ENCODE data around the gene PDGFD. TPM values are rescaled to one million over a fixed set of nuclear protein-coding genes. Genes with fewer than 3 reads are reported as not detected.

Gene PDGFD
- total RNA-seq, 2 donors from 2014 or later, result 2.3 to 4.8 TPM

GRCh38 chr11:104075706-104076105, 88.2 kb downstream of the PDGFD start:
- no peak overlapping the region for H3K9ac ChIP-seq (ENCODE audit: extremely low read depth, low read length, poor library complexity, severe bottlenecking)
- no peak overlapping the region for H3K4me3 Mint-ChIP-seq
- no peak overlapping the region for H3K4me3 ChIP-seq (ENCODE audit: low read length)

GRCh38 chr11:104075091-104075490, 88.9 kb downstream of the PDGFD start:
- Histone ChIP-seq H3K9ac (ENCODE audit: extremely low read depth, low read length, poor library complexity, severe bottlenecking) (no peak overlapping the region), H3K9me3 (ENCODE audit: control insufficient read depth, low read length) (no peaks in the 10 kb centered on the region), H3K4me1 (ENCODE audit: control insufficient read depth, insufficient read depth, low read length) (no peaks in the 10 kb centered on the region), H3K27ac (ENCODE audit: low read depth, low read length) (no peak overlapping the region), H3K36me3 (ENCODE audit: control insufficient read depth, insufficient read depth, low read length) (no peaks in the 10 kb centered on the region), H3K4me3 (ENCODE audit: low read length) (no peak overlapping the region), H3K27me3 (ENCODE audit: control insufficient read depth, insufficient read depth, low read length, poor library complexity, severe bottlenecking) (no peaks in the 10 kb centered on the region)
- Mint-ChIP-seq H3K9me3 (no peaks in the 10 kb centered on the region), H3K4me1 (peaks cover 8% of the 10 kb centered on the region), H3K27ac (no peak overlapping the region), H3K4me3 (no peak overlapping the region), H3K36me3 (ENCODE audit: low read depth) (no peaks in the 10 kb centered on the region), H3K27me3 (ENCODE audit: insufficient read depth) (no peaks in the 10 kb centered on the region)
- DNase-seq, result no peak
- TF ChIP-seq CTCF (conservative IDR thresholded peaks at IDR 0.05), result no peak

More at GRCh38 chr11:104075706-104076105, 88.2 kb downstream of the PDGFD start:
- no peak for DNase-seq
- Mint-ChIP-seq H3K4me1 (peaks cover 8% of the 10 kb centered on the region), H3K36me3 (ENCODE audit: low read depth) (no peaks in the 10 kb centered on the region), H3K27me3 (ENCODE audit: insufficient read depth) (no peaks in the 10 kb centered on the region), H3K9me3 (no peaks in the 10 kb centered on the region), H3K27ac (no peak overlapping the region)
- 86 to 92% methylated on average over 4 of the region's 4 CpGs for WGBS, 2 experiments (ENCODE audit: insufficient coverage in 1 of 2, insufficient read length in 1 of 2)
- Histone ChIP-seq H3K36me3 (ENCODE audit: control insufficient read depth, insufficient read depth, low read length) (no peaks in the 10 kb centered on the region), H3K27me3 (ENCODE audit: control insufficient read depth, insufficient read depth, low read length, poor library complexity, severe bottlenecking) (no peaks in the 10 kb centered on the region), H3K4me1 (ENCODE audit: control insufficient read depth, insufficient read depth, low read length) (no peaks in the 10 kb centered on the region), H3K9me3 (ENCODE audit: control insufficient read depth, low read length) (no peaks in the 10 kb centered on the region), H3K27ac (ENCODE audit: low read depth, low read length) (no peak overlapping the region)
- no peak for TF ChIP-seq CTCF (conservative IDR thresholded peaks at IDR 0.05)

GRCh38 chr11:104073950-104074705, 89.8 kb downstream of the PDGFD start:
- no peak overlapping the region for H3K27ac Mint-ChIP-seq
- peaks cover 8% of the 10 kb centered on the region for H3K4me1 Mint-ChIP-seq
- H3K27me3 Mint-ChIP-seq (ENCODE audit: insufficient read depth), result no peaks in the 10 kb centered on the region
- H3K36me3 Mint-ChIP-seq (ENCODE audit: low read depth), result no peaks in the 10 kb centered on the region
- no peaks in the 10 kb centered on the region for H3K9me3 Mint-ChIP-seq
- H3K4me3 Mint-ChIP-seq, result no peak overlapping the region
- no peaks in the 10 kb centered on the region for H3K36me3 ChIP-seq (ENCODE audit: control insufficient read depth, insufficient read depth, low read length)
- TF ChIP-seq CTCF (conservative IDR thresholded peaks at IDR 0.05), result no peak
- H3K27ac ChIP-seq (ENCODE audit: low read depth, low read length), result no peak overlapping the region
- H3K27me3 ChIP-seq (ENCODE audit: control insufficient read depth, insufficient read depth, low read length, poor library complexity, severe bottlenecking), result no peaks in the 10 kb centered on the region
- no peak overlapping the region for H3K4me3 ChIP-seq (ENCODE audit: low read length)
- no peaks in the 10 kb centered on the region for H3K4me1 ChIP-seq (ENCODE audit: control insufficient read depth, insufficient read depth, low read length)
- no peaks in the 10 kb centered on the region for H3K9me3 ChIP-seq (ENCODE audit: control insufficient read depth, low read length)
- 78 to 81% methylated on average over 2 to 3 of the region's 3 CpGs for WGBS, 2 experiments (ENCODE audit: insufficient coverage in 1 of 2, insufficient read length in 1 of 2)
- no peak for DNase-seq
- no peak overlapping the region for H3K9ac ChIP-seq (ENCODE audit: extremely low read depth, low read length, poor library complexity, severe bottlenecking)
